AG08396 (cell line): ENCODE measurements around the gene DPYSL3.
A peak's percentile ranks its signal among the peaks of the same experiment; 100 is the strongest.
"Not testable (repeated sequence)": the region's sequence is repeated elsewhere in the genome, so short reads cannot be mapped to it uniquely, and the experiment has no call there.

ENCODE experiments used
- DNase-seq: peaks from one replicate; pipeline ENCODE4 v3.0.0; 2012; ENCODE audit warnings: low spot score, mixed read lengths

The DPYSL3 gene

DNA sequence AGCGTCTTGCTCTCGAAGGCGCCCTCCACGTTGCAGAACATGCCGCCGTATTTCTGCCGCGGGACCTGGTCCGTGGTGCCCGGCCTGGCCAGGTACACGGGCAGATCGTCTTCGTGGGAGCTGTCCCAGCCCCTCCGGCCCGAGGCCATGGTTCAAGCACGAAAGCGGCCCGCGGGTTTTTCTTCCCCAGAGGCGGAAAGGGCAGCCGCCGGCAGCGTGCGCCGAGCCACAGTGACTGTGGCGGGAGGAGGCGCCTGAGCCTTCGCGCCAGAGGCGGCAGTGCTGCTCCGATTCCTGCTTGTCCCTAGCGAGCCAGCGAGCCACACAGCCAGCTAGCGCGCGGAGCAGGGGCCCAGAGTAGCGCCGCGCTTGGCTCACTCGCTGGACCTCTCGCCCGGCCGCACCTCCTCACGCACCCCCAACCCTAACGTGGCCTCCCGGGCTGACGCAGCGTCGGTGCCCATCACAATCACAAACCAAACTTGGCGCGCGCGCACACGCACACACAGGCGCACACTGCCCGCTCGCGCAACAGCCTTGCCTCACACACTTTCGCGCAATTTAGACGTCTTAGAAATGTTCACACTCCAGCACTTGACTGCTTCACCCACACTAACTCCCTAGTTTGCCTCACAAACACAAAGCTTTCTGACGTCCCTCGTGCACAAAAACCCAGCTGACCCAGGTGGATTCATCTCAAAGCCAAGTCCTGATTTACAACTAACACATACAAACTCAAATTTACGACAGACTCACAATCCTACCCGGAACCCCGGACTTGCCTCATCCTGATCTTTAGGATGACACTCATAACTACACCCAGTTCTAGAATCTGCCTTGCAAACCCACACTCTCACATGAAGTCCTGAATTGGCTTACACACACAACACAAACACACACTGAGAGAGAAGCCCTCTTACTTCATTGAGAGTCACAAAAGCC lies at the start of gene DPYSL3:
TSS of gene DPYSL3 (minus strand) at position 359 of the 942 bp plus-strand sequence. CDS start at position 149, 210 bp downstream.
- peak; percentile 79 for DNase-seq

DNA sequence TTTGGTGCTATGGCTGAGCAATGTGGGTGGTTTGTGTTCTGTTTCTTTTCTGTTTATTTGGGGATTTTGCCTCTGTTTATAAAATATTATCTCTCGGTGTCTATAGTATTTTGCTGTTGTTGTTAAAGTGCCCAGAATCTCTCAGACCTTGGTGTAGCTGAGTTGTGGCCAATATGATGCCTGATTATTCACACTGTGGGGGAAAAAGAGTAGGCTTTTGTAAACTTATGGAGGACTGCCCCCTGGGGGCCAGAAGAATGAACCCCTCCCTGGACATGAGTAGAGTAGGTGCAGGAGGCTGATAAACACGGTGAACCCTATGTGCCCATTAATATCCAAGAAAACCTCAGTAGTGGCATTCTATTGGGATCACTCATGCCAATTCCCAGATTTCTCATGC lies 49.0 kb upstream of the DPYSL3 start:
- peak; percentile 51 for DNase-seq

DNA sequence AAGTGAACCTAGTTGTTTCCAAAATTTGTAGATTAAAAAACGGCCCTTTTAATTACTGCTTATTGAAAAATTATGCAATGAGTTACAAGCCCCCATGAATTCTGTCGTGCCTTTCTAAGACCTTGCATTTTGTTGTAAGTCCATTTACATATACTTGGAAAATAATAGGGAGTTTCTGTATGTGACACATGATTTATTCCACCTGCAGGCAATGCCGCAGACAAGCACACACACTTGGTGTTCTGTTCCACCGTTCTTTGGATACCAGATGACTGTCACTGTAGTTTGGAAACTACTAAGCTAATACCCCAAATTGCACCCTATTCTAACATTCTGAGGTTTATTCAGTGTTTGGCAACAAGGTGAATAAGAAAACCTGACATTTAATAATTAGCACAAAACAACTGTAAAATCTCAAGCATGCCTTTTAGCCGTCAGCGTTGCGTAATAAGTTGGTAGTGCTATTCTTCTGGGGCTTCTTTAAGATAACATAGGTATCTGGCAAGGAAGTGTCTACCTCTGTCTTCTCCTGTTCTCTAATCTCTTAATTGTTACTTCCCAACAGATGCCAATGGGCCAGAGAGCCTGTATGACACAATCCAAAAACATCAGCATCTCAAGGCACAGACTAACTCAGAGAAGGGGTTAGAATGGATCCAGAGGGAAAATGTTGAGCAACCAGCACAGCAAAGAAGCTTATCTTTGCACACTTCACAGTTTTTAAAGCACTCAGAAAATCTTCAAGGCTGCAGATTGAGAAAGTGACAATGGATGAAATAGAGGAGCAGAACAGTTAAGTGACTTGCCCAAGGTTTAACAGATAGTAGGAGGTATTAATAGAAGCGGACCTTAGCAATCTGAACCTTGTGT lies 48.2 kb upstream of the DPYSL3 start:
- no peak for DNase-seq

DNA sequence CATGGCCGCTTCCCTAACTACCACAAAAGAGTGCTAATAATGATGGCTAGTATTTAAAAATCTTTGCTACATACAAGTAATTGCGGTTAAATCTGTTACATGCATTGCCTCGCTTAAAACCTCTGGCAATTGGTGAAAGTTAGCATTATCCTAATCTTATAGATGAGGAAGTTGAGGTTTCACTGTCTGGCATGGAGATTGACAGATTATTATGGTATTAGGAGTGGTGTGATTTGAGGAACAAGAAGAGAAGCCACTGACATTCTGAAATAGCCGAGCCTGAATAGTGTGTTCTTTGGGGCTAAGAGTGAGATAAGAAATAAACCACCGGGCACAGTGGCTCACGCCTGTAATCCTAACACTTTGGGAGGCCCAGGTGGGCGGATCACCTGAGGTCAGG lies 45.3 kb upstream of the DPYSL3 start:
- no peak for DNase-seq

DNA sequence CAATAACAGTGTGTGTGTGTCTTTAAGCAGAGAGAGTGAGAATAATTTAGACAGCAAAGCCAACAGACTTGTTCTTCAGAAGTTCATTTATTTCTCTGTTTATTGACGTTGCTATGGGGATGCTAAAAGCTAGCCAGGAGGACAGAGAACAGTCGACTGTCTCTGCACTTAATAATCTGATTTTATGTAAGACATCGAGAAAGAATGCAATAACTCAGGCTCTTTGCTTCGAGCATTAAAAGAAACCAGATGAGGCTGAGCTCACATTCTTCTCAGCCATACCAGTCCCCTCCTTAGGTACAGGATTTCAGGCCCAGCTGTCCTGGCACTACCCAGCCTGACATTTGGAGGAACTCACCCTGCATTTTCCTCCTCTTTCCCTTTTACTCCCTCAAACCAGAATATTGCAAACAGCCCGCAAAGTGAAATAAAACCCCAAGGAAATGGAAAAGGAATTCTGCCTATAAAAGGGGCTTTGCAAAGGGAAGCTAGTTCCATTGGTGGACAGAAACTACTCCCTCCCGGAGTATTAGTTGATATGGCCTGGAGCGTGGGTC lies 44.5 kb upstream of the DPYSL3 start:
- DNase-seq = peak; percentile 36

DNA sequence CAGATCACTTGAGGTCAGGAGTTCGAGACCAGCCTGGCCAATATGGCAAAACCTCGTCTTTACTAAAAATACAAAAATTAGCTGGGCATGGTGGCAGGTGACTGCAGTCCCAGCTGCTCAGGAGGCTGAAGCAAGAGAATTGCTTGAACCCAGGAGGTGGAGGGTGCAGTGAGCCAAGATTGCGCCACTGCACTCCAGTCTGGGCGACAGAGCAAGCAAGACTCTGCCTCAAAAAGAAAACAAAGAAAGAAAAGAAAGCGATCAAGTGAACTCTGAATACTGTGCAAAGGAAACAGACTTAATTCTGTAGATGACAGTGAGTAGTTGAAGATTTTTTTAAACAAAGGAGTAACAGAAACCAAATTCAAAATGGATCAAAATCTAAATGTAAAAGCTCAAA lies 43.9 kb upstream of the DPYSL3 start:
- not testable (repeated sequence) for DNase-seq

DNA sequence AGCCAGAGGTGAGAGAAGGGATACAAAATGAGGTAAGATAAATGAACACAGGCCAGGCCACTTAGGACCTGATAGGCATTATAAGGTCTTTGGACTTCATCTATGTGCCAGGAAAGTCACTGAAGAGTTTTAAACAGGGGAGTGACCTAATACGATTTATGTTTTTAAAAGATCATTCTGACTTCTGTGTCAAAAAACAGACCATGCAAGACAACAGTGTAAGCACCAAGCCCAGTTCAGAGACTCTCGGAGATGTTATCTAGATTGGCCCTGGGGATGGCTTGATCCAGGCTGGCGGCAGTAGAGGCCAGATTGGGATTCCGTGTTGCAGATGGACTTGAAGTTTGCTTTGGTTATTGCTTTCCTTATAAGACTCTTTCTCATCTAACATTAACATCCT lies 43.0 kb upstream of the DPYSL3 start:
- no peak for DNase-seq

DNA sequence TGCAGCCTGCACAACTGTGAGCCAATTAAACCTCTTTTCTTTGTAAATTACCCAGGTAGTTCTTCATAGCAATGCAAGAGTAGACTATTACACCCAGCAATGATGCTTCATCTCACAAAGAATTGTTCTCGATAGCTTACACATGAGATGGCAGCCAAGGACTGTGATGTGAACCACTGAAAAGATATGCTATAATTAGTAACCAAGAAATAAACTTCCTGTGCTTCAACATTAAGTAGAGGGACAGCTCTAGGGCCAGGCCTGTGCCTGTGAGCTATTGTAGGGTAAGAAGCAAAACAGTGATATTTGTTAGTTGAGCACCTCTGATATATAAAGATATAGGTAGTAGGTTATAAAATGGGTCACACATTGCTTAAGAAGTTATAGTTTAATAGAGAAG lies 41.8 kb upstream of the DPYSL3 start:
- no peak for DNase-seq

DNA sequence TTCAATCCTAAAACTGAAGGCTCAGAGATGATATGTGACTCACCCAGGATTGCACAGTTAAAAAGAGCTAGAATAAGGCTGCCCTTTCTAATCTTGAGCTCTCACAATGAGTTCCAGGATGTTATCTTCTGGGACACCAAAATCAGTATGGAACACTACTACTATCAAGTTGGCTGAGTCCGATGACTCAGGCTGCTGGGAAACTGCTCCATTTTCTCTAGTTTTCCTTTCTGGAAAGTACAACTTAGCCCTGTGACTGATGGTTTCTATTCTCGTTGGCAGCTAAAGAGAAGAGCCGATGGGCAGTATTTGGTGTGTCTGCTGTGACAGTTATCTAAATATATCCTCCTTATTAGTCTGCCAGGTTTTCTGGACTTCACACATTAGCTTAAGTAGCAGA lies 37.9 kb upstream of the DPYSL3 start:
- DNase-seq = no peak

DNA sequence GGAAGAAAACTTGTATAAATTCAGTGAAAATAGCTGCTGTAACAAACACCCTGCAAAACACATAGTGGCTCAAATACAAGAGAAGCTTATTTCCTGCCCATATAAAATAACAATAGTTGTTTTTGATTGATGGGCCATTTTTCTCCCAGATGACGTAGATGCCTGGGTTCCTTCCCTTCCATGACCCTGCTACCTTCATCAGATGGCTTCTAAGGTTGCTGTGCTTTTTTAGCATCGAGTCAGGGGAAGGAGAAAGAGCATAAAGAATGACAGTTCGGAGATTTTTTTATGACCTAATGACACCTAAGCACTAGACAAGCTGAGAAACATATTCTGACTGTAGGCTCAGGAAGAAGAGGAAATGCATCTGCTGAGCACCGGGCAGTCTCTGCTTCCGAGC lies 34.7 kb upstream of the DPYSL3 start:
- no peak for DNase-seq

DNA sequence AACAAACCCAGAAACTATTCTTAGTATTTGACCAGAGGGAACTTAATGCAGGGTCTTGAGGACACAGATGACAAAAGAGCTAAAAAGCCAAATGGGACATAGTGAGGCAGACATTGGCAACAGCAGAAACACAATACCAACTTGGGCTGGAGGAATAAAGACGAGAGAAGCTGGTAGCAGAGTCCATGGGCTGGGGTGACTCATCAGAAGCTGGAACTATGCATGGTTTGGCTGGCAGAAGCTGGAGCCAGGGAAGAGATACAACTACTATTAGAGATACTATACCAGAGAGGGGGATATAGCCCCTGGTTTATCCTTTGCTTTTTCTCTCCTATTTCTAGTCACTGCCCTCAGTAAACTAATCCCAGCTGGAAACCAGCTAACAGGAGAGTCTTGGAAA lies 29.2 kb upstream of the DPYSL3 start:
- peak; percentile 29 for DNase-seq

DNA sequence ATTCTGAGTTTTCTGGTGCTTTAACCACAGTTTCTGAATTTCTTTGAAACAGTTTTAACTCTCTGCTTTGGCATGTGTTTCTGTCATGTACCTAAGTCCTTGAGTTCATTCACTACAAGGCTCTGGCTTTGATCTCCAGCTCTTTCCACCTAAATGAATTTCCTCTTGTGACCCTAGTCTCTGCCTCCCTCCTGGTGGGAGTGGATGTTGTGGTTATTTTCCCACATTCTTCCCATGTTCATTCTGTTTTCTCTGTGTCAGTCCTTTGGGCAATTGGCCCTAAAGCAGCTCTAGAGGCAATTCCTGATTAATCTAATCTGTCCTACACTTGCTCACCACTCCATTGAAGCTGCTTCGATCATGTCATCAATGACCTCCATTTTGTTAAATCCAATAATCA lies 28.4 kb upstream of the DPYSL3 start:
- DNase-seq = no peak

DNA sequence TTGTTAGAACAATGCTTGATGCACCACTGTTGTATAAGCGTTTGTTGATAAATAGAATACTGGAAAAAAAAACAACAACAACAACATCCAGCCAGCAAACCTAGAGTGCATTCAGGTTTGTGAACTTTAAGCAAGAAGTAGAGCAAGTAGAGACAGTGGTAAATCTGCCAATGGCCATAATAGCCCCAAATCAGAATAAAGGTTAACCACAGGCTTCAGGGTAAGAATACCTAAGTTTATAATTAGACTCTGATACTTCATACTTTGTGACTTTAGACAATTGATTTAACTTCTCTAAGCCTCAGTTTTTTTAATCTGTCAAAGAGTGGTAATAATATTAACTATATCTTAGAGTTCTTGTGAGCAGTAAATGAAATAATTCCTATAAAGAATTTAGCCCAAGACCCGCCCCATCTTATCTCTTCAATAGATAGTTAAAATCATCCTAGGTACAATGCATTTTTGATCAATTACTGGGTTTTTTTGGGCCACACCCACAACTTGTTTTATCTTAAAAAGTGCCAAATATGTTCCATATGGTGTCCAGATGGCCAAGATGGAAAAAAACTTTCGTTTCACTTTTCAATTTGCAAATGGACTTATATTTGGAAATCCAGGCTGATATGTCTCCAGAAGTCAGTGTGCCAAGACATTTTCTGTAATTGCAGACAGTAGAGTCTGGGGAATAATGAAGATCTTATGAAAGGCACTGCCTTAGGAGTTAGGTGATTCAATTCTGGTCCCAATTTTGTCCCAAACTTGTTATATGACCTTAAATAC lies 24.5 kb upstream of the DPYSL3 start:
- no peak for DNase-seq

DNA sequence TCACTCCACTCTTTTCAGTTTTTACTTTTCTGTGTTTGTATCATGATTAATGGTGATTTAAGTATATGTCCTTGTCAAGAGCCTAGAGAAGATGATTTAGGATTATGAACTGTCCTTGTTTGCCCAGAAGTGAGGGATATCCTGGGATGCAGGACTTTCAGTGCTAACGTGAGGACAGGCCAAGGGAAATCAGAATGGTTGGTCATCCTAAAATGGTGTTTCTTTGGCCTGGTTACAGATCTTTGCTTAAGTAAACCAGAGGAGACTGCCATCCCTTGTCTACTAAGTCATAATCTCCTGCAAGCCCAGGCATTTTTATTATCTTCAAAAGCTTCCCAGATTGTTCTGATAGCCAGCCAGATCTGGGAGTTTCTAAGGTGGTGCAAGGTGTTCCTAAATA lies 22.3 kb upstream of the DPYSL3 start:
- DNase-seq = no peak

DNA sequence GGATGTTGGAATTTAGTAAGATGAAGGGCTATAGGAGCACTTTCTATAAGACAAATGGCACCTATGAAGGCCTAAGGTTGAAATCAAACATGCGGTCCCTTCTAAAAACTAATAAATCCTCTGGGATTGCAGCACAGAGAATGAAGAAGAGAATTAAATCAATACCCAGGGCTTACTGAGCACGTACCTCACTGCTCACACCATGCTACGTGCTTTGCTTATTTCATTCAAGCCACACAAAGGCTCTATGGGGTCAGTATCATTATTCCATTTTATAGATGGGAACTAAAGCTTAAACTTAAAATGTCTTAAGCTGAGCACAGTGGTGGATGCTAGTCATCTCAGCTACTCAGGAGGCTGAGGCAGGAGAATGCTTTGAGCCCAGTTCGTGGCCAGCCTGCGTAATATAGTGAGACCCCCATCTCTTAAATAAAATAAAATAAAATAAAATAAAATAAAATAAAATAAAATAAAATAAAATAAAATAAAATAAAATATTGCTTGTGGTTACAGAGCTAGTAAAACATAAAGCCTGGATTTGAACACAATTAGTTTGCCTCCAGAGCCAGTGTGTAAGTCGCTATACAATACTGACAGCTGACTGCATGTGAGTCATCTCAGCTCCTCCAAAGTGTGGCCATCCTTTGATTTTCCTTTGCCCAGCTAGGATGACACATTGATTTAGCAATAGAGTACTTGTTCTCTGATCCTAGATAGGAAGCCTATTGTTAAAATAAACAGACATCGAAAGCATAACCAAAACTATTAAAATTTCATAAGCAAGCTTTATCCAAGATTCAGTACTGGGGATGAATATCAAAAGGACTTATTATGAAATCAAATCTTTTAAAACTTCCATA lies 20.9 kb upstream of the DPYSL3 start:
- DNase-seq = peak; percentile 60

DNA sequence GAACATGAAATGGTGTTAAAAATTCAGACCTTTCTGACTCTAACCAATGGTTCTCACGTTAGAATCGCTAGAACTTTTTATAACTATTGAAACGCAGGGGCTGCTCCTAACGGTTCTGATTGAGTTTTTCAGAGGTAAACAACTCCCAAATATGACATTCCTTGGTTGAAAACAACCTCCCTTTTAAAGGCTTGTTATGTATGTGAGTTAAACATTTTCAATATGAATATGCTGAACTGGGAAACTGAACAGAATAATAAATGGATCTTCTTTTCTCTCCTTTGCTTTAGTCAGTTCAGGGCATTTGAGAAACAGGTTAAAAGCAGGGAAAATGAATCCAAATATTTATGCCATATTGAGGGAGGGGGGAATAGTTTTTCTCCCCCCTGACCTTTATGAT lies 13.2 kb upstream of the DPYSL3 start:
- DNase-seq = no peak

DNA sequence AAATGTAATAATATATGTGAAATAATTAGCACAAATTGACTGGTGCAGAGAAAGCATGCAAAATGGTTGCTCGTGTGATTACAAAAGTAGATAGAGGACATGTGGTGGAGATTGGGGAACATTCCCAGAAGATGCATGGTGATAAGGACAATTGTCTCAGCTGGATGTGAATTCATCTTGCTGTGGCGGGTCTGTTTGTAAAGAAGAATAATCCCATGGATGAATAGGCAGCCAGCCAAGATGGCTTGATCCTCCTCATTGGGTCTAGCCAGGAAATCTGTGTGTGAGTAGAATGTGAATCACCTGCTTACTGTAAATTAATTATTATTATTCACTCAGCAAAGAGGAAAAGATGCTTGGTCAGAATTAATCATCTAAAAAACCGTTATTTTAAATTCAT lies 12.6 kb upstream of the DPYSL3 start:
- DNase-seq = no peak

DNA sequence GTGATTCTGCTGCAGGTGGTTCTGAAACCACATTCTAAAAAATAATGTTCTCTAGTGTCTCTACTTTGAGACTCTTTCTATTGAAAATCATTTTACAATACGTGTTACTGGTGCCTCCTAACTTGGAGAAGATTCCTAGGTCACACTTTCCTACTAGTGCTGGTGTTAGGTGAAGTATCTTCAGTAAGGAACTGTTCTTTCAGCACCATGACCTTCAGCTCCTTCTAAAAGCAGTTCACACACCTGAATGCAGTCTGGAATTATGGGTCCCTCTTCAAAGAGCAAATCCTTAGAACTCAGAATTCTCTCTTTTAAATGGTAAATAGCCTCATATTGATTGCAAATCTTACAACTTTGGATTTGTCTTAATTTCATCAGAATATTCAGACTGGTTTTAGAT lies 10.6 kb upstream of the DPYSL3 start:
- DNase-seq = no peak

DNA sequence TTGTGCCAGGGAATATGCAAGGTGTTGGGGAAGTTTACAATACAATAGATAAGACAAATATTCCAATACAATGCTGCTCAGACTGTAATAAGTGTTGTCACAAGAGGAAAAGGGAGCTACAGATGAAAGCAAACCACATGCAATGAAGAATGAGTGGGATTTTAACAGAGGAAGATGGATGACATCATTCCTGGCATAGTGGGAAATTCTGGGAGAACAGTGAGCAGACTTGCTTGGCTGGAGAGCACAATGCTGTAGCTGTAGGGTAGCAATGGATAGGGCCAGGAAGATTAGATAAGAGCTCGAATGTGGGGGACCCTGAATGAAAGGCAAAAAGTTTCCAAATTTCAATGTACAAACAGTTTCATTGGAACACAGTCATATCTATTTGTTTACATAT lies 9.5 kb upstream of the DPYSL3 start:
- no peak for DNase-seq

DNA sequence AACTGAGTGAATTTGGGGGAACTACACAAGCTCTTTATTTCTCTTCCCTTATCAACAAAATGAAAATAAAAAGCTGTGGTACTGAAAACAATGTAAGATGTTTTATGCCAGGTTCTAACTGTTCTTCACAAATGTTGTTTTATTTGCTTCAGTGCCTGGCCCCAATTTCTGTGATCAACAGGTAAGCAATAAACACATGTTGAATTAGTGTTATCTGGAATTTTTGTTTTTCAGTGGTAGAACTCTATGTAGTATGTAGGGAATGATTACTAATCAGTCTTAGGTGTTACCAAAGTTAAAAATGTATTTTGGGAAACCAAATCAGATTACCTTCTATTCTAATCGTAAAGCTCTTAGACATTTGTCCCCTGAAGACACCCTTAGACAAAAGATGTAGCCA lies 7.5 kb upstream of the DPYSL3 start:
- DNase-seq = no peak

DNA sequence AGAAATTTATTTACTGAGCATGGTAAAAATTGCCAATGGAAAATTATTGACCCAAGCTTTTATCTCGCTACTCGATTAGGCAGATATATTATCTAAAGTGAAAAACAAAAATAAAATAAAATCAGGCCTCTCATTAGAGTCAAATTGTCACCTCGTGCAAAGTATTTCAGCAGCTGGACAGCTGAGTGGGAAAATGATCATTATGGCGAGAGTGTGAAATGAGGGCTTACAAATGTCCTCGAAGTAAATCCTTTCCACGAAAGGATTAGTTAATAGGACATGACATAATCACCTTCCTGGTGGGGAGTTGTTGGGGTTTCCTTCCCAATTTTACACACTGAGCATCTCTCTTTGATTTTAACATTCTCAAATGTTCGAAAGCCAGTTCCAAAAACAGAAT lies 5.4 kb upstream of the DPYSL3 start:
- no peak for DNase-seq
